HG02610 (cell line): ENCODE measurements around the gene MAPK12.

ENCODE experiments used
- ATAC-seq: cut with Tn5 transposase; IDR thresholded peaks from one replicate; pipeline ENCODE4 v1.9.1; 2021; ENCODE audit warnings: mild to moderate bottlenecking, moderate library complexity; ENCODE audit not compliant: unreplicated experiment

Gene MAPK12

DNA sequence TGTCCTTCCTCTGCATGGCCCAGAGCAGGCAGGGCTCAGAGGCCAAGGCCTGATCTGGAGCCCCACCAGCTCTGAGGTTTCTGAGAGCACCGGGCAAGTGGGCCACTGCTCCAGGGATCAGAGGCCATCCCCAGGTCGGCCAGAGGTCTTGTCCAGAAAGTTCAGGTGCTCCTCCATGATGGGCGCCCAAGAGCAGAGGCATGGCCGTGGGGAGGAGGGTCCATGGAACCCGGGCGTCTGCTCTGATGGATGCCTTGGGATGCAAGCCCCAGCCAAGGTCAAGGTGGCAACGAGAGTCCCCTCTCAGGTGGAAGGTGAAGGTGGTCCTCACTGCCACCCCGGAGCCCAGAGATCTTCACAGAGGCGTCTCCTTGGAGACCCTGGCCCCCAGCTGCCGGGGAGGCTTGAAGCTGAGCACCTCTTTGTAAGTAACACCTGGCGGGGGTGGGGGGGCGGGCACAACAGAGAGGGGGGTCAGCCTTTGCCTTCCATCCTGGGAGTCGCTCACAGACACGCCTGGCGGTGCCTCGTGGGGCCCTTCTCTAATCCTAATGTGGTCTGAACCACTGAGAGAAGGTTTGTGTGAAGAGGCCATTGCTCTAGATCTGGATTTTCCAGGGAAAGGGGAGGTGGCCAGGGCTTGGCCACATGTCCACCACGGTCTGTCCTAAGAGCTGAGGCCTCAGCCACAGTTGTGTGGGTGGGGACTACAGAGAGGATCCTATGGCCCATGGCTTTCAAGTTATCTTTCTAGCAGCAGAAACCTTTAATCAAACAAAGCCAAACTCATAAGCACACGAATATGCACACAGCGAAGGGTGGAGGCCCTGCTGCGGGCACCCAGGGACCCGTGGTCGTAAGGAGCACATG, 8.2 kb downstream of the MAPK12 start:
- no peak for ATAC-seq

- ATAC-seq = no peak
These were observed 9.1 kb downstream of the MAPK12 start for GRCh38 chr22:50252082-50253045.

- ATAC-seq = no peak
These were observed 9.9 kb downstream of the MAPK12 start for GRCh38 chr22:50251477-50252081.

DNA sequence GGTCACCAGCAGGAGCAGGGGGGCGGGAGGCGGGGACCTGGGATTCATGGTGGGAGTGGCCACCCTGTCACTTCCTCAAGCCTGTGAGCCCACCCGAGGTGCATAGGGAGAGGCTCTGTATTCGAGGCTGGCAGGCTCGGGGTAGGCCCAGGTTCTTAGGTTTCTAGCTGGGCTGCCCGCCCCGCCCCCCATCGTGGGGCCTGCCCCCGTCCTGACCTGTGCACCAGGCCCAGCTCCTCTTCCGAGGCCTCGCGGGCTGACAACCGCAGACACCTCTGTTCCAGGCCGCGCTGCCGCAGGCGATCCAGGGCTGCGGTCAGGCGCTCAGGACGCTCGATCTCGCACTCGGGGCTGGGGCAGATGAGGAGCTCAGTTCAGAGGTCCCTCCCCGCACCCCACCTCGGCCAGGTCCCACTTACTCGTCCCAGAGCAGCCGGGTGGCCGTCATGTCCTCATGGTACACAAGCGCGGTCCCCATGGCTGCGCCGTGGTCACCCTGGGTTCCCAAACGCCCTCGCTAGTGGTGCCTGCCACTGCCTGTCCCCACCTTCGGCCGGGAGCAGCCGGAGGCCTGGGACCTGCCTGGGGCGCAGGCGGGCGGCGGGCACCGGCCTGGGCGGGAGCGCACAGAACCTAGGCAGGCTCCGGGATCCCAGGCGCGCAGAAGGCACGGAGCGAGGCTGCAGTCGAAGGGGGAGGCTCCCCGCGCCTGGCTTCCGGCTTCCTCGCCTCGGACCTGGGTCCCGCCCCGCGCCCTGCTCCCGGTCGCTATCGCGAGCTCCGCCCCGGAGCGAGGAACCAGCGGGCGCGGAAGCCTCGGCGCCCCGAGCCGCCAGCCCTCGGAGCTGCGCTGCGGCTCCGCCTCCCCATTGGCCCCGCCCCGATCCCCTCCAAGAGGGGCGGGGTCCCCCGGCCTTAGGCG, 10.7 kb downstream of the MAPK12 start, which contains the start of gene HDAC10:
TSS of gene HDAC10 (minus strand) at position 711 of the 922 bp plus-strand sequence. CDS start at position 478, 233 bp downstream.
- peak; percentile 54 for ATAC-seq

DNA sequence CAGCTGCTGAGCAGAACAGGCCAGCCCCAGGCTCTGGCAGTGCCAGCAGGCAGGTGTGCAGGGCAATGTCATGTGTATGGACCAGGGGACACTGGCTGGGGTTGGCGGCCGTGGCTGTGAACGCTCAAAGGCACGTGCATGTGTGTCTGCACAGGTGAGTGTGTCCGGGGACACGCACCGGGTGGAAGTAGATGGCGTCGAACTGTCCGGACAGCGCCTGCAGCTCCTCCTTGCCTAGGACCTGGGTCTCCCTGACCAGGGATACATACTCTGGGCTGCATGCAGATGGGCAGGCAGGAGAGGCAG, 11.3 kb downstream of the MAPK12 start:
- ATAC-seq = no peak

DNA sequence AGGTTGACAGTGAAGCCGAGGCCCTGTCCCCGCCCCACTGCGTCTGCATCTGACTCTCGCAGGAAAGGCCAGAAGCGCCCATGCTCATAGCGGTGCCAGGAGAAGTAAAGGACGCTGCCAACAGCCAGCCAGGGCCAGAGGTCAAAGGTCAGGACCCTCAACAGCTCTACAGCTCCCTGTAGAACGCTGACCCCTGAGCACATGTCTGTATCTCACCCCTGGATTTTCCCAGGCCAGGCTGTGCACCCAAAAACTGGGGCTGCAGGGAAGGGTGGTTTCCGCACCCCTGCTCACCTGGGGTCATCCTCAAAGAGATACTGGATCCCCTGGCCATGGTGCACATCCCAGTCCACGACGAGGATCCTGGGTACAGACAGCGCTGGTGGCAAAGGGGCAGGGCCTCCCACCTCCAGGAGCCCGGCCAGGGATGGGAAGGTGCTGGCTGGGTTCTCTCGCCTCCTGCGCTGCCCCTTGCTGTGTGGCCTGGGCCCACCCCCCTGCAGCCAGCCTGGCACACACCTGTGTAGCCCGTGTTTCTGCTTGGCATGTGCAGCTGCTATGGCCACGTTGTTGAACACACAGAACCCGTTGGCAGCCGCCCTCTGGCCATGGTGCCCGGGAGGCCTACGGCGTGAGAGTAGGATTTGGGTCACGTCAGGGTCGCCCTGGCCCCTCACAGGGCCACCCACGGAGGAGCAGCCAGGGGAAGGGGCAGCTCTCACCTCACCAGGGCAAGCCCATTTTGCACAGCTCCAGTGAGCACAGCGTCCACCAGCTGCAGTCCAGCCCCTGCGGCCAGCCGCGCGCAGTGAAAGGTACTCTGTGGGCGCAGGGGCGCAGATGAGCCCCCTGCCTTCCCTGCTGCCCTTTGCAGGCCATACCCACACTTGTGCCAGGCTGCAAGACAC, 11.9 kb downstream of the MAPK12 start:
- ATAC-seq = no peak

DNA sequence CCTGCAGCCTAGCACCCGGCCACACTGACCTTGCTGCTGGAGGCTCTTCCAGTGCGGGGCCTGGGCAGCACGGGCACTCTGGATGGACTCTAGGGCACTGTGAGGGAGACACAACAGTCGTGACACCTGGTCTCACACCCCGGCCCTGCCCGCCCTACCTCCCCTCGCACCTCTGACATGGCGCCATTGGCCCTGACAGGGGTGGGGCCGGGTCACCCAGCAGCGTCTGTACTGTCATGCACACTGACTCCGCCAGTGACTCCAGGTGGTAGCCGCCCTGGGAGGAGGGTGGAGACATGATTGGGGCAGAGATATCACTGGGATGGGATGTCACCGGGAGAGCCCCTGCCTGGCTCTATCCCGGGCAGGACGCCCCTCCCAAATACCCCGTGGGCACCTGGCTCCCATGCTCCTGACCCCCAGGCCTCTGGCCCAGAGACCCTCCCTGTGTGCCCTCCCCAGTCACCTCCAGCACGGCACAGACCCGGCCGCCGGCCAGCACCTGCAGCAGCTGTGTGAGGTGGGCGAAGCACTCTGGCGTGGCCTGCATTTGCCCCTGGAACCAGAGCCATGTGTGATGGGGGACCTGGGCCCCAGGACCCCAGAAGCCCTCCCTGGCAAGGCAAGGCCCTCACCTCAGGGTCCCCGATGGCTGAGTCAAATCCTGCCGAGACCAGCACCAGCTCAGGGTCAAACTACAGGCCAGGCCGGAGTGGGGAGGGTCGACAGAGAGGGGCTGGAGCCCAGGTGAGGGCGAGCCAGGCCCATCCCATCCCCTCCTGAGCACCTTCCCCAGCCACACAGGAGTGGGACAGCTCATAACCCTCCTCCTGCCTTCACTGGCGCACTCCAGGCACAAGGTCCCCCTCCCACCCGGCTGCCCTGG, 13.0 kb downstream of the MAPK12 start:
- ATAC-seq = no peak

GRCh38 chr22:50247748-50248147, 13.7 kb downstream of the MAPK12 start:
- ATAC-seq = no peak

- ATAC-seq = no peak
These were observed 15.0 kb downstream of the MAPK12 start for GRCh38 chr22:50246242-50247175.

DNA sequence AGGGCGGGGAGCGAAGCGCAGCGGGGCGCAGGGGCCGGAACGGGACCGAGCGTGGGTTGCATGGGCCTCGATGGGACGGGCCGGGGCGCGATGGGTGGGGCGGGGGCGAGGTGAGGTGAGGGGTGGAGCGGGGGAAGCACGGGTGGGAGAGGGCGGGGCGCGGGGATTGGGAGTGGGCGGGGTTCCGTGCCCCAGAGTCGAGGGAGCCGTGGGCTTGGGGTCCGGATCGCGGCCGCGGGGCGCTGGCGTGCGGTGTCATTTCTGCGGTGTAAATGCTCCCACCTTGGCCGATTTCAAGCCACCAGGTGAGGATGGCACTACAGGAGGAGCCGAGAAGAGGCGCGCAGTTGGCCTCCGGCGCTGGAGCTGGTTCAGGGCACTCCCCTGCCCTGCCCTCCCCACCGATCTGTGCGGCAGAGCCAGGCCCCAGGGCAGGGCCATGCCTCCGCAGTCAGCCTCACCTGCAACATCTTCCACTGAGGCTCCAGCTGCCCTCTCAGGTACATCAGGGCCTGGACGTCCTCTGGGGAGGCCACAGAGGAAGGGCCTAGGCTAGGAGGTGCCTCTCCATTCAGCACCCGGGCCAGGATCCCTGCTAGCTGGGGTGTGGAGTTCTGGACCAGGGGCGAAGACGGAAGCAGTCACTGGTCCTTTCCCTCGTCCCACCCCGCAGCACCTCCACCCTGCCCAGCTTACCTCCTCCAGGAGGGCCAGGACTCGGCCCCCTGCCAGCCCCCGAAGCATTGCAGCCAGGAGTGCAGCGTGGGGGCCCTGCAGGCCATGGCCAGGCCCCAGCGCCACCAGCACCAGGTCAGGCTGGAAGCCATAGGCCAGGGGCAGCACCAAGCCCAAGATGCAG, 16.0 kb downstream of the MAPK12 start:
- ATAC-seq = no peak

DNA sequence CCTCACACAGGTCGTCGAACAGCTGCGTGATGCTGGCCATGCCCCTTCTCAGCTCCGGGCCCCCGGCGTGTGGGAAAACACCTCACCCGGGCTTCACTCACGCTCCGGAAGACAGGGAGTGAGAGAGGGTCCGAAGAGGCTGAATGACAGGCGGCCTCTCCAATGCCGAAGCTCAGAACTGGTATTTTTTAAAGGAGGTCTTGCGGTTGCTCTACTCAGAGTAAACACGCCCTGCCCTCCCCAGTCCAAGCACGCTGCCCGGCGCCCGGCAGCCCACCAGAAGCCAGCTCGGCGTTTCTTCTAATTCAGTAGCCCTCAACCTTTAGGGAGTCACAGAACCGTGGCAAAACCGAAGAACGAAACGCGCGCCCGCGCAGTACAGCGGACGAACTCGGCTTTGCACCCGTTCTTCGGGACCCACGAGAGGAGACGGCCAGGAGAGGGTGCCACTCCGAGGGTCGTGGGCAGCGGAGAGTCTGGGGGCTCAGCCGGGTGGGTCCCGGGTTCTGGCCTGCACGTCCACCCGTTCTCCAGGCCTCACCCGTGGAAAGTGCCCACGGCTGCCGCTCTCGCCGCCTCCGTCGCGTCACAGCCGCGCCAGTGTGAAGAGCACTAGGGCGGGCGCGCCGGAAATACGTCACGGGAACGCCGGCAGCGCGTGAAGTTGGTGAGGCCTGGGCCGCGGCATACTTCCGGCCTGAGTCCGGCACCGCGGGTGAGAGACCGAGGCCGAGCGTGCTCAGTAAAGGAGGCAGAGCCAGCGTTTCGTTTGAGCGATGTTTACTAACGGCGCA, 16.9 kb downstream of the MAPK12 start, which contains the start of gene TUBGCP6:
TSS of gene TUBGCP6 (minus strand) at position 604 of the 794 bp plus-strand sequence. CDS start at position 40, 564 bp downstream.
- peak; percentile 48 for ATAC-seq

DNA sequence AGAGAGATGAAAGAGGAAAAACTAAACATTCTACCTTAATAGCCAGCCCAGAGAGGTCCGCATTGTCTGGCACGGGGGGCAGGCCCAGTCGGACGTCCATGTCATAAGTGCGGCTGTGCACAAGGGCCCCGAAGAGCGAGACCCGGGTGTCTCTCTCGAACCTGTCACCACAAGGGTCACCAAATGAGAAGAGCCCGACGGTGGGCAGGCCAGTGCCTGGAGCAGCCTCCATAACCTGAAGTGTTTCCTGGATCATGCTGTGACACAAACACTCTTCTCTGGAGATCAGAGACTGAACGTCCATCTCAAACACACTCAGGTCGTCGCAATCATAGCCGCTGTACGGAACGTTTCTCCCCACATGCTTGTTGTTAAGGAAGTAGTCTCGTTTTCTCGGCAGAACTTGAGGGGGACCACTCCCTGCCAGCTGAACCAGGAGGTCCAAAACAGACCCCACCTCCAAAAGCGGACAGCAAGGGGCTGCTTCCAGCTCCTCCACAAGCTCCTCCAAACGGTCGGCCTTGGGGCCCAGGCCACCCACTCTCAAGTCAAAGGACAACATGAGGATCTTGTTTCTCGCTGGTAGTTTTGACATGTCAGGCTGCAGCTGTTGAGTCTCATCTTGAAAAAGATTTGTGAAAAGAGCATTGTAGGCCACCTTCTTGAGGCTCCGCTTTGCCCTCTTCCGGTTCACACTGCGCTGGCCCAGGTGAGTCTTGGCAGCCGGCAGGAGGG, 17.6 kb downstream of the MAPK12 start:
- ATAC-seq = no peak

- no peak for ATAC-seq
These were observed 19.0 kb downstream of the MAPK12 start for GRCh38 chr22:50242406-50242949.

- ATAC-seq = no peak
These were observed 22.7 kb downstream of the MAPK12 start for GRCh38 chr22:50238755-50239154.
